Gastrocnemius medialis (tissue), 4 donors: ENCODE data around the gene CSRNP3. TPM values are rescaled to one million over a fixed set of nuclear protein-coding genes. Genes with fewer than 3 reads are reported as not detected.

ENCODE experiments used
- ATAC-seq, 2 donors: fragments of 150-250 bp; one replicate each; pipeline ENCODE4 v1.9.1; 2016
- DNase-seq, 2 donors: peaks; one replicate each; pipeline ENCODE4 v3.0.0-alpha.2; 2019
- H3K27ac ChIP-seq, 4 donors: fragments of 200-600 bp; sonication (generic); 1 replicate in 1 of 4; 2 replicates in 3 of 4; pipeline ENCODE4 v1.5.1; 2016 to 2018; ENCODE audit warnings: mild to moderate bottlenecking in 2 of 4, moderate library complexity in 1 of 4
- H3K27me3 ChIP-seq, 3 donors: fragments of 200-600 bp; sonication (generic) in 2 of 3; 1 replicate in 1 of 3; 2 replicates in 2 of 3; pipeline versions ENCODE4 v1.5.1 to v1.6.0; 2016 to 2019; ENCODE audit warnings: mild to moderate bottlenecking in 1 of 3, moderate library complexity in 1 of 3
- H3K36me3 ChIP-seq, 2 donors: fragments of 200-600 bp; sonication (generic) in 1 of 2; one replicate each; pipeline ENCODE4 v1.5.1; 2017 to 2018
- H3K4me1 ChIP-seq, 2 donors: fragments of 200-600 bp; sonication (generic) in 1 of 2; one replicate each; pipeline ENCODE4 v1.5.1; 2016 to 2017; ENCODE audit warnings: mild to moderate bottlenecking in 2 of 2
- H3K4me3 ChIP-seq, 4 donors: fragments of 200-600 bp; sonication (generic) in 3 of 4; 1 replicate in 1 of 4; 2 replicates in 3 of 4; pipeline ENCODE4 v1.5.1; 2016 to 2019; ENCODE audit warnings: mild to moderate bottlenecking in 2 of 4
- H3K9me3 ChIP-seq, 3 donors: fragments of 200-600 bp; sonication (generic) in 2 of 3; 1 replicate in 1 of 3; 2 replicates in 2 of 3; pipeline ENCODE4 v1.5.1; 2016 to 2019
- CTCF ChIP-seq, 5 experiments: fragments of 450-650 bp in 3 of 5; fragments of 200-600 bp in 2 of 5; sonication (generic) in 2 of 5; IDR thresholded peaks in 4 of 5; conservative IDR thresholded peaks in 1 of 5; 1 replicate in 4 of 5; 2 replicates in 1 of 5; pipeline ENCODE4 v1.5.1; 2016 to 2019; ENCODE audit warnings: antibody characterized with exemption in 5 of 5, mild to moderate bottlenecking in 3 of 5, moderate library complexity in 3 of 5
- POLR2A ChIP-seq, 2 donors: fragments of 450-650 bp; IDR thresholded peaks; one replicate each; pipeline ENCODE4 v1.6.1; 2017; ENCODE audit warnings: antibody characterized with exemption in 2 of 2, mild to moderate bottlenecking in 2 of 2, moderate library complexity in 2 of 2
- in situ Hi-C, 4 donors: fragments of 200-750 bp; cut with MboI; loops; one replicate each; pipeline versions ENCODE4 v1.15.0 to v1.8.0; 2017; ENCODE audit warnings: low sequenced_read_pairs in 4 of 4
- intact Hi-C: fragments of 100-400 bp; cut with DNase I; formaldehyde crosslinking; loops from one replicate; pipeline ENCODE4 v1.15.1; 2023; ENCODE audit warnings: low total_unique reads
- total RNA-seq, 4 donors: library from RNA; depleted of rRNA; stranded (reverse); fragments of >200 nt; gene quantifications; one replicate each; pipeline versions ENCODE4 v1.1.0 to v1.2.3, GENCODE V29; 2016

The CSRNP3 gene
- total RNA-seq, 4 donors from 2014 or later = 0.05 to 0.27 (median 0.08) TPM

- no peak for DNase-seq
- in situ Hi-C loops (no loop called here), intact Hi-C loops (no loop called here)
- no peak for TF ChIP-seq POLR2A (IDR thresholded peaks at IDR 0.05)
- TF ChIP-seq CTCF (IDR thresholded peaks at IDR 0.05 in 4 of 5, conservative IDR thresholded peaks at IDR 0.05 in 1 of 5) = no peak
- Histone ChIP-seq H3K27ac (no peak overlapping the region), H3K9me3 (no peaks in the 10 kb centered on the region), H3K27me3 (no peaks in the 10 kb centered on the region), H3K4me1 (no peaks in the 10 kb centered on the region), H3K36me3 (no peaks in the 10 kb centered on the region), H3K4me3 (no peak overlapping the region)
- ATAC-seq = no peak
Measured at GRCh38 chr2:165617741-165618481, 148.4 kb downstream of the CSRNP3 start.

GRCh38 chr2:165618806-165619205, 149.3 kb downstream of the CSRNP3 start:
- intact Hi-C loops (no loop called here), in situ Hi-C loops (no loop called here)
- Histone ChIP-seq H3K27me3 (no peaks in the 10 kb centered on the region), H3K4me1 (no peaks in the 10 kb centered on the region), H3K27ac (no peak overlapping the region), H3K4me3 (no peak overlapping the region), H3K9me3 (no peaks in the 10 kb centered on the region), H3K36me3 (no peaks in the 10 kb centered on the region)
- DNase-seq = no peak
- no peak for ATAC-seq
- no peak for TF ChIP-seq CTCF (IDR thresholded peaks at IDR 0.05 in 4 of 5, conservative IDR thresholded peaks at IDR 0.05 in 1 of 5)
- no peak for TF ChIP-seq POLR2A (IDR thresholded peaks at IDR 0.05)

GRCh38 chr2:165621086-165621560, 151.6 kb downstream of the CSRNP3 start:
- Histone ChIP-seq H3K9me3 (no peaks in the 10 kb centered on the region), H3K36me3 (no peaks in the 10 kb centered on the region), H3K27me3 (no peaks in the 10 kb centered on the region), H3K4me1 (no peaks in the 10 kb centered on the region), H3K4me3 (no peak overlapping the region), H3K27ac (no peak overlapping the region)
- DNase-seq (no peak), ATAC-seq (no peak)
- TF ChIP-seq CTCF (IDR thresholded peaks at IDR 0.05 in 4 of 5, conservative IDR thresholded peaks at IDR 0.05 in 1 of 5) (no peak), POLR2A (IDR thresholded peaks at IDR 0.05) (no peak)
- in situ Hi-C loops = no loop called here
- intact Hi-C loops = no loop called here

- Histone ChIP-seq H3K4me1 (no peaks in the 10 kb centered on the region), H3K9me3 (no peaks in the 10 kb centered on the region), H3K4me3 (no peak overlapping the region), H3K27me3 (no peaks in the 10 kb centered on the region), H3K36me3 (no peaks in the 10 kb centered on the region), H3K27ac (no peak overlapping the region)
- DNase-seq (no peak), ATAC-seq (no peak)
- intact Hi-C loops (no loop called here), in situ Hi-C loops (no loop called here)
- TF ChIP-seq POLR2A (IDR thresholded peaks at IDR 0.05) = no peak
- TF ChIP-seq CTCF (IDR thresholded peaks at IDR 0.05 in 4 of 5, conservative IDR thresholded peaks at IDR 0.05 in 1 of 5) = no peak
Measured at GRCh38 chr2:165623161-165623560, 153.7 kb downstream of the CSRNP3 start.
